Measurements from ENCODE around the gene CCN5. TPM values are rescaled to one million over a fixed set of nuclear protein-coding genes. Genes with fewer than 3 reads are reported as not detected.

The CCN5 gene
- polyA plus RNA-seq, 1 experiment, result 2.0 TPM

- no peak for TF ChIP-seq CTCF (IDR thresholded peaks at IDR 0.05; ENCODE audit: insufficient read depth, low read depth, low read length)
- H3K4me3 ChIP-seq (ENCODE audit: low read depth, low read length), result no peak overlapping the region
- DNase-seq (ENCODE audit: low read depth), result peak; percentile 79
- H3K27me3 ChIP-seq (ENCODE audit: control insufficient read depth, insufficient read depth, low read length), result no peaks in the 10 kb centered on the region
- no peaks in the 10 kb centered on the region for H3K36me3 ChIP-seq (ENCODE audit: control insufficient read depth, insufficient read depth, low read length)
- ChIA-PET POLR2A (interaction anchor here (0.8 kb wide), 1 partner anchor 9 kb away, joined by 3 read pairs; no protein-coding TSS in a partner anchor), CTCF (interaction anchor here (0.9 to 3.8 kb wide), 5 partner anchors 12 to 38 kb away, joined by 3 to 19 read pairs (median 7); no protein-coding TSS in a partner anchor)
Measured at GRCh38 chr20:44720997-44721784, 6.0 kb downstream of the CCN5 start.

DNA sequence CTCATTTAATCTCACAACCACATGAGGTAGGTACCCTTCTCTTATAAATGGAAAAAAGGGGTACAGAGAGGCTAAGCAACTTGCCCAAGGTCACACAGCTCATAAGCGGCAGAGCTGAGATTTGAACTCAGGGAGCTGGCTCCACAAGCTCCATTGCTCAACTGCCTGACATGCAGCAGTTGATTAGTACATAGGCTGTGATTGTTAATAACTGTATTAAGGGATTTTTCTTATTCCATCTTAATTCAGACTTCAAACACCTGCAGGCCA, 6.6 kb downstream of the CCN5 start:
- POLR2A ChIA-PET, result no interaction called here

DNA sequence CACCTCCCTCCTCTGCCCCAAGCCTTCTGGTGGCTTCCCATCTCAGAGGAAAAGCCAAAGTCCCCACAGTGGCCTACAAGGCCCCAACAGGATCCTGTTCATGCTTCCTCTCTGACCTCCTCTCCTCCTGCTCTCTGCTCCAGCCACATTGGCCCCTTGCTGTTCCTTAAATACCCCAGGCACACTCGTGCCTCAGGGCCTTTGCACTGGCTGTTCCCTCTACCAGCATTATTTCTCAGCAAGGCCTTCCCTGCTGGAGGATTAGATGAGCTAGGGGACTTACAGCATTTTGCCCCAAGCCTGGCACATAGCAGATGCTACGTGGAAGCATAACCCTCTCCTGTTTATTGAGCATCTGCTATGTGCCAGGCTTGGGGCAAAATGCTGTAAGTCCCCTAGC, 7.8 kb downstream of the CCN5 start:
- no peak for DNase-seq (ENCODE audit: low read depth)
- ChIA-PET CTCF (interaction anchor here (1.2 to 2.2 kb wide), 3 partner anchors 10 to 38 kb away, joined by 3 to 10 read pairs (median 9); no protein-coding TSS in a partner anchor), POLR2A (no interaction called here)
- no peak for TF ChIP-seq CTCF (IDR thresholded peaks at IDR 0.05; ENCODE audit: insufficient read depth, low read depth, low read length)
- Histone ChIP-seq H3K27me3 (ENCODE audit: control insufficient read depth, insufficient read depth, low read length) (no peaks in the 10 kb centered on the region), H3K36me3 (ENCODE audit: control insufficient read depth, insufficient read depth, low read length) (no peaks in the 10 kb centered on the region), H3K4me3 (ENCODE audit: low read depth, low read length) (no peak overlapping the region)

More for the DNA sequence above, 6.6 kb downstream of the CCN5 start:
- CTCF ChIA-PET, result interaction anchor here (1.8 to 3.8 kb wide), 3 partner anchors 11 to 38 kb away, joined by 7 to 19 read pairs (median 8); no protein-coding TSS in a partner anchor
- no peak for DNase-seq (ENCODE audit: low read depth)
- Histone ChIP-seq H3K27me3 (ENCODE audit: control insufficient read depth, insufficient read depth, low read length) (no peaks in the 10 kb centered on the region), H3K36me3 (ENCODE audit: control insufficient read depth, insufficient read depth, low read length) (no peaks in the 10 kb centered on the region), H3K4me3 (ENCODE audit: low read depth, low read length) (no peak overlapping the region)
- TF ChIP-seq CTCF (IDR thresholded peaks at IDR 0.05; ENCODE audit: insufficient read depth, low read depth, low read length), result no peak

DNA sequence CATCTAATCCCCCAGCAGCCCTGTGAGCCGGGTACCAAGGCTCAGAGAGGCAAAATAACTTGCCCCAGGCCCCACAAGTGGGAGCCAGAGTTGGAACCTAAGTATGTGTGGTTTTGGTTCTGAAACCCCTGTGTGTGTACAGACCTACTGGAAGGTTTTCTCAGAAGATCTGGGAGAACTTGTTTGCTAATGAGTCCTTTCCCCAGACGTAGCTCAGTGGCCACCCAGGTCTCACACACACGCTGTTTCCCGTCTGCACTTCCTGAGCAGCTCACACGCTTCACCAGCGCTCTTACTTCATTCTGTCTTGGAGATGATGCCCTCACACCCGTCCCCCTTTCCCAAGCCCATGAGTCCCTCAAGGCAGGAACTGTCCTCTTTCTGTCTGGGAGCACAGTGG, 8.2 kb downstream of the CCN5 start:
- no peaks in the 10 kb centered on the region for H3K27me3 ChIP-seq (ENCODE audit: control insufficient read depth, insufficient read depth, low read length)
- ChIA-PET POLR2A (no interaction called here), CTCF (interaction anchor here (1.2 to 2.2 kb wide), 3 partner anchors 9 to 39 kb away, joined by 3 to 10 read pairs (median 9); no protein-coding TSS in a partner anchor)
- no peak overlapping the region for H3K4me3 ChIP-seq (ENCODE audit: low read depth, low read length)
- H3K36me3 ChIP-seq (ENCODE audit: control insufficient read depth, insufficient read depth, low read length), result no peaks in the 10 kb centered on the region
- no peak for DNase-seq (ENCODE audit: low read depth)
- no peak for TF ChIP-seq CTCF (IDR thresholded peaks at IDR 0.05; ENCODE audit: insufficient read depth, low read depth, low read length)

GRCh38 chr20:44723798-44724362, 8.7 kb downstream of the CCN5 start:
- ChIA-PET POLR2A (no interaction called here), CTCF (interaction anchor here (1.0 to 2.2 kb wide), 6 partner anchors 9 to 41 kb away, joined by 3 to 10 read pairs (median 4); partner anchors contain the start of gene CCN5)
- no peak for TF ChIP-seq CTCF (IDR thresholded peaks at IDR 0.05; ENCODE audit: insufficient read depth, low read depth, low read length)

More at GRCh38 chr20:44723798-44724362, 8.7 kb downstream of the CCN5 start:
- DNase-seq (ENCODE audit: low read depth), result no peak
- Histone ChIP-seq H3K27me3 (ENCODE audit: control insufficient read depth, insufficient read depth, low read length) (no peaks in the 10 kb centered on the region), H3K4me3 (ENCODE audit: low read depth, low read length) (no peak overlapping the region), H3K36me3 (ENCODE audit: control insufficient read depth, insufficient read depth, low read length) (no peaks in the 10 kb centered on the region)
